GM21717 (cell line): ENCODE measurements around the gene NOCT.
"Not testable (repeated sequence)": the region's sequence is repeated elsewhere in the genome, so short reads cannot be mapped to it uniquely, and the experiment has no call there.

Experiments
- ATAC-seq: cut with Tn5 transposase; IDR thresholded peaks from one replicate; pipeline ENCODE4 v1.9.1; 2021; ENCODE audit warnings: mild to moderate bottlenecking, moderate library complexity; ENCODE audit not compliant: unreplicated experiment

Gene NOCT

GRCh38 chr4:139015269-139015947 lies at the start of gene NOCT:
TSS of gene NOCT (plus strand) at chr4:139015781. CDS start at chr4:139015982, 201 bp downstream.
- peak; percentile 96 for ATAC-seq

GRCh38 chr4:138967313-138967712 lies 48.3 kb upstream of the NOCT start:
- ATAC-seq: peak; percentile 89

- ATAC-seq: no peak
Observed at GRCh38 chr4:138972956-138973801, 42.4 kb upstream of the NOCT start.

GRCh38 chr4:138975225-138975624 lies 40.4 kb upstream of the NOCT start:
- ATAC-seq: no peak

GRCh38 chr4:138976526-138976925 lies 39.1 kb upstream of the NOCT start:
- no peak for ATAC-seq

- ATAC-seq: peak; percentile 87
Observed at GRCh38 chr4:138977524-138977923, 38.1 kb upstream of the NOCT start.

GRCh38 chr4:138978028-138978585 lies 37.5 kb upstream of the NOCT start:
- no peak for ATAC-seq

- no peak for ATAC-seq
Observed at GRCh38 chr4:138978600-138978999, 37.0 kb upstream of the NOCT start.

- no peak for ATAC-seq
Observed at GRCh38 chr4:138979742-138980141, 35.8 kb upstream of the NOCT start.

- ATAC-seq: no peak
Observed at GRCh38 chr4:138981930-138982390, 33.6 kb upstream of the NOCT start.

GRCh38 chr4:138982754-138983153 lies 32.8 kb upstream of the NOCT start:
- no peak for ATAC-seq

GRCh38 chr4:138983690-138984089 lies 31.9 kb upstream of the NOCT start:
- no peak for ATAC-seq

GRCh38 chr4:138984647-138985046 lies 30.9 kb upstream of the NOCT start:
- no peak for ATAC-seq

- ATAC-seq: no peak
Observed at GRCh38 chr4:138992676-138993075, 22.9 kb upstream of the NOCT start.

GRCh38 chr4:138996090-138996489 lies 19.5 kb upstream of the NOCT start:
- ATAC-seq: no peak

GRCh38 chr4:138999666-139000065 lies 15.9 kb upstream of the NOCT start:
- ATAC-seq: no peak

GRCh38 chr4:139000134-139000533 lies 15.4 kb upstream of the NOCT start:
- ATAC-seq: not testable (repeated sequence)

GRCh38 chr4:139001430-139001829 lies 14.2 kb upstream of the NOCT start:
- ATAC-seq: not testable (repeated sequence)

GRCh38 chr4:139003668-139004067 lies 11.9 kb upstream of the NOCT start:
- not testable (repeated sequence) for ATAC-seq

- ATAC-seq: no peak
Observed at GRCh38 chr4:139005774-139006173, 9.8 kb upstream of the NOCT start.

GRCh38 chr4:139007640-139008039 lies 7.9 kb upstream of the NOCT start:
- ATAC-seq: no peak

GRCh38 chr4:139008278-139008677 lies 7.3 kb upstream of the NOCT start:
- ATAC-seq: not testable (repeated sequence)
